Transverse colon (tissue), 4 donors: ENCODE results near the gene PTPN3. TPM values are rescaled to one million over a fixed set of nuclear protein-coding genes. Genes with fewer than 3 reads are reported as not detected.

Experiments used
- DNase-seq: peaks from one replicate; pipeline ENCODE4 v3.0.0-alpha.2; 2019
- H3K27ac ChIP-seq, 4 donors: fragments of 200-600 bp; sonication (generic); 2 replicates each; pipeline ENCODE4 v1.5.1; 2016 to 2018; ENCODE audit warnings: inconsistent platforms in 4 of 4
- H3K27me3 ChIP-seq: fragments of 200-600 bp; sonication (generic); 2 replicates; pipeline ENCODE4 v1.5.1; 2017; ENCODE audit warnings: inconsistent platforms
- H3K36me3 ChIP-seq, 4 donors: fragments of 200-600 bp; sonication (generic); 2 replicates each; pipeline ENCODE4 v1.5.1; 2017 to 2019; ENCODE audit warnings: inconsistent platforms in 4 of 4
- H3K4me1 ChIP-seq, 4 donors: fragments of 200-600 bp; sonication (generic); 2 replicates each; pipeline ENCODE4 v1.5.1; 2017 to 2020; ENCODE audit warnings: inconsistent platforms in 4 of 4
- H3K4me3 ChIP-seq, 4 donors: fragments of 200-600 bp; sonication (generic); 1 replicate in 1 of 4; 2 replicates in 3 of 4; pipeline versions ENCODE4 v1.5.1 to v1.6.1; 2017 to 2019; ENCODE audit warnings: inconsistent platforms in 4 of 4
- H3K9me3 ChIP-seq, 2 donors: fragments of 200-600 bp; sonication (generic); 2 replicates each; pipeline ENCODE4 v1.5.1; 2017 to 2019; ENCODE audit warnings: inconsistent platforms in 2 of 2
- EP300 ChIP-seq: sonication (generic); formaldehyde crosslinking; IDR thresholded peaks from one replicate; pipeline ENCODE4 v1.6.1; 2017; ENCODE audit warnings: antibody characterized with exemption, low read depth
- POLR2A ChIP-seq: fragments of 450-650 bp; IDR thresholded peaks from one replicate; pipeline ENCODE4 v1.6.1; 2016; ENCODE audit warnings: antibody characterized with exemption, mild to moderate bottlenecking, moderate library complexity
- POLR2AphosphoS5 ChIP-seq, 3 donors: sonication (generic); formaldehyde crosslinking; IDR thresholded peaks; one replicate each; pipeline ENCODE4 v1.6.1; 2016; ENCODE audit warnings: antibody characterized with exemption in 3 of 3
- WGBS, 2 donors: methylation state at CpG; one replicate each; pipeline ENCODE4 v1.1.5; 2018; ENCODE audit warnings: low coverage in 1 of 2; 5-methylcytosine and 5-hydroxymethylcytosine counted together
- in situ Hi-C, 4 donors: fragments of 200-750 bp; cut with MboI; loops; one replicate each; pipeline versions ENCODE4 v1.15.0 to v1.15.1; 2017; ENCODE audit warnings: low sequenced_read_pairs in 3 of 4, low pct_ligation_motif_present in 1 of 4, low pct_unique_long_range_greater_than_20kb in 1 of 4
- intact Hi-C: fragments of 100-400 bp; cut with DNase I; formaldehyde crosslinking; loops from one replicate; pipeline ENCODE4 v1.15.1; 2023; ENCODE audit warnings: low total_unique reads
- total RNA-seq, 4 donors: library from RNA; depleted of rRNA; stranded (reverse); fragments of >200 nt; gene quantifications; one replicate each; pipeline ENCODE4 v1.1.0, GENCODE V29; 2016
- TF ChIP-seq, protein P1 (sequence below), 5 experiments: fragments of 200-600 bp in 3 of 5; fragments of 450-650 bp in 2 of 5; sonication (generic) in 3 of 5; IDR thresholded peaks; 1 replicate in 2 of 5; 2 replicates in 3 of 5; pipeline ENCODE4 v1.5.1; 2016 to 2017; ENCODE audit warnings: antibody characterized with exemption in 5 of 5, inconsistent platforms in 3 of 5, mild to moderate bottlenecking in 2 of 5, moderate library complexity in 1 of 5

Gene PTPN3
- total RNA-seq, 4 donors from 2014 or later = 12.7 to 27.0 (median 18.1) TPM

DNA sequence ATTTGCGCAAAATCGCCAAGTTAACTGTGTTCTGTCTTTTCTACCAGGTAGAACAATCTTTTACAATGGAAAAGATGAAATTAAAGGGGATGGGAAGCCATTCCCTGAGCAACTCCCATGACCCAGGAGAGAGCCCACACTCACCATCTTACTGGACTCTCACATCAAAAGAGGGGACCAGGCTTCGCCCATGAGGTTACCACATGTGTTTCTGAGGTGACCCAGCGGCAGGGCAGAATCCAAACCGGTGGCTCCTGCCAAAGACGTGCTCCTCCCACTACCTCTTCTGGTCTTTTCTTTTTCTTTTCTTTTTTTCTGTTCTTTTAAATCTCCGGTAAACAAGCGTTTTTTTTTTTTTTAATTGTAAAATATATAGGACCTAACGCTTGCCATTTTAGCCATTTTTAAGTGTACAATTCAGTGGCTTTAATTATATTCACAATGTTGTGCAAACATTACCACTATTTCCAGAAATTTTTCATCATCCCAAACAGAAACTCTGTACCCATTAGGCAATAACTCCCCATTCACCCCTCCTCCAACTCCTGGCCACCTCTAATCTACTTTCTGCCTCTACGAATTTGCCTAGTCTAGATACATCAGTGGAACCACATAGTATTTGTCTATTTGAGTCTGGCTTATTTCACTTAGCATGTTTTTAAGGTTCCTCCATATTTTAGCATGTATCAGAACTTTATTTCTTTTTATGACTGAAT, 19.3 kb downstream of the PTPN3 start:
- Histone ChIP-seq H3K4me1 (peaks cover 0 to 36% (median 18%) of the 10 kb centered on the region in 4 donors), H3K27ac (peak overlapping the region in 3 of 4 donors; percentile 83 to 91 (median 84)), H3K36me3 (no peaks in the 10 kb centered on the region), H3K27me3 (no peaks in the 10 kb centered on the region), H3K9me3 (no peaks in the 10 kb centered on the region), H3K4me3 (no peak overlapping the region)
- DNase-seq = no peak
- 80 to 82% methylated on average over 5 to 10 of the region's 10 CpGs for WGBS, 2 donors
- intact Hi-C loops = no loop called here
- in situ Hi-C loops = no loop called here
- TF ChIP-seq, protein P1, sequence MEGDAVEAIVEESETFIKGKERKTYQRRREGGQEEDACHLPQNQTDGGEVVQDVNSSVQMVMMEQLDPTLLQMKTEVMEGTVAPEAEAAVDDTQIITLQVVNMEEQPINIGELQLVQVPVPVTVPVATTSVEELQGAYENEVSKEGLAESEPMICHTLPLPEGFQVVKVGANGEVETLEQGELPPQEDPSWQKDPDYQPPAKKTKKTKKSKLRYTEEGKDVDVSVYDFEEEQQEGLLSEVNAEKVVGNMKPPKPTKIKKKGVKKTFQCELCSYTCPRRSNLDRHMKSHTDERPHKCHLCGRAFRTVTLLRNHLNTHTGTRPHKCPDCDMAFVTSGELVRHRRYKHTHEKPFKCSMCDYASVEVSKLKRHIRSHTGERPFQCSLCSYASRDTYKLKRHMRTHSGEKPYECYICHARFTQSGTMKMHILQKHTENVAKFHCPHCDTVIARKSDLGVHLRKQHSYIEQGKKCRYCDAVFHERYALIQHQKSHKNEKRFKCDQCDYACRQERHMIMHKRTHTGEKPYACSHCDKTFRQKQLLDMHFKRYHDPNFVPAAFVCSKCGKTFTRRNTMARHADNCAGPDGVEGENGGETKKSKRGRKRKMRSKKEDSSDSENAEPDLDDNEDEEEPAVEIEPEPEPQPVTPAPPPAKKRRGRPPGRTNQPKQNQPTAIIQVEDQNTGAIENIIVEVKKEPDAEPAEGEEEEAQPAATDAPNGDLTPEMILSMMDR (IDR thresholded peaks at IDR 0.05) = no peak
- TF ChIP-seq EP300 = no peak
- no peak for TF ChIP-seq POLR2A
- TF ChIP-seq POLR2AphosphoS5 (IDR thresholded peaks at IDR 0.05) = no peak

DNA sequence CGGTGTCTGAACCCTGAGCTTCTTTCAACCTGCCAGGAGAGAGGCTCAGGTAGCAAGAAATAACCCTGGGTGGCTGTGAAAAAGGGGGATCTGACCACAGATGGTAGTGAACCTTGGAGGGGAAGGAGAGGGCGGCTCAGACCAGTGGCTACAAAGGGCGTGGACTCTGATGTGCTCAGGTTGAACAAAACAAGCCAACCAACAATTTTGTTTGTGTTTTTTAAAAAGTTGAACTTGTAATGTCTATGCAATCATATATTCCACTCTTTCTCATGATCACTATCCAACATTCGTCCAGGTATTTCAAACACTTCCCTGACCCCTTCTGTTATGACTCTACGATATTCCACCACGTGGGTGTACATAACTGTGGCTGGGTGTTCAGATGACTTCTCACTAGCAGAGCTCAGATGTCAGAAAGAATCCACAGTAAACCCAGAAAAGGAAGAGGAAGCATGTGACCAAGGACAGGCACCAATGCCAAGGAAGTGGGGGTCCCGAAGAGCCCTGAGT, 20.0 kb downstream of the PTPN3 start:
- in situ Hi-C loops (no loop called here), intact Hi-C loops (no loop called here)
- no peak for DNase-seq
- Histone ChIP-seq H3K4me3 (peak overlapping the region in 1 of 4 donors; percentile 22), H3K4me1 (peaks cover 0 to 36% (median 18%) of the 10 kb centered on the region in 4 donors), H3K9me3 (no peaks in the 10 kb centered on the region), H3K27me3 (no peaks in the 10 kb centered on the region), H3K36me3 (no peaks in the 10 kb centered on the region), H3K27ac (peak overlapping the region; percentile 83 to 91 (median 84))
- WGBS, 2 donors = 65 to 74% methylated on average over 4 to 7 of the region's 7 CpGs
- TF ChIP-seq EP300 (no peak), POLR2A (no peak), POLR2AphosphoS5 (IDR thresholded peaks at IDR 0.05) (no peak)
- TF ChIP-seq, protein P1 (IDR thresholded peaks at IDR 0.05) = no peak

DNA sequence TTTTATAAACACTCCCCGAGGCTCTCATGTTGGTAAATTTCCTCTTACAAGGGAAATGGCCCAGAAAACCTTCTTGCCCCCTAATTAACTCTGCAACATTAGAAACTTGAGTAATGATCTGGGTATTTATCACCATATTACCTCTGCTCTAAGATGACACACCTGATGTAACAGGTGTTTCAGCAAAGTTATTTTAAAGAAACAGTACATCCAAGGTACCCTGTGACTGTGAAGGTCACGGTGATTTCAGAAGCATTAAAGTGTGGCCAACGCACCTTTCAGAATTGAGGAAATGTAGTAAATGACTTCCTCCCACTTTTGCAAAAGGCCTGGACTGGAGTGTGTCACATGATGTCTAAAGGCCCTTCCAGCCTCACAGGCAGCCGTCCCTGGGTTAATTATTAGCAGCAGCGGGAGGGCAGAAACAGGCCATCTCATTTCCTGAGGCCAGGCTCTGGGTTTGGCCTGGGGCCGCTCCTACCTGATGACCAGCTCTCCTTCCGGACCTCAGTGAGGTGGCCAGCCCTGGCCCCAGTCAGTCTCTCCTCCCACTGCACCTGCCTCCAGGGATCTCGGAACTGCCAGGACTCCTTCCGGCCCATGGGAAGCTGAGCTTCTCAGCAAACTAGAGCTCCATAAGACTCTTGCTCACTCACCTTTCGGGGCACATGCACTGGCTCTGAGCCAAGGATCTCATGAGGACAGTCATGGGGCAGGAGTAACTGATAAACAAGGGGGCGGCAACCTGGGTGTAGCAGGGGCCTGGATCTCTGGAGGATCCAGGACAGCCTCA, 20.7 kb downstream of the PTPN3 start:
- Histone ChIP-seq H3K9me3 (no peaks in the 10 kb centered on the region), H3K27ac (peak overlapping the region; percentile 83 to 91 (median 84)), H3K4me3 (peak overlapping the region in 1 of 4 donors; percentile 22), H3K4me1 (peaks cover 0 to 36% (median 18%) of the 10 kb centered on the region in 4 donors), H3K36me3 (no peaks in the 10 kb centered on the region), H3K27me3 (no peaks in the 10 kb centered on the region)
- in situ Hi-C loops (no loop called here), intact Hi-C loops (no loop called here)
- 13 to 50% methylated on average over 3 to 8 of the region's 11 CpGs for WGBS, 2 donors
- TF ChIP-seq POLR2A = peak; percentile 83
- TF ChIP-seq, protein P1 (IDR thresholded peaks at IDR 0.05) = no peak
- no peak for TF ChIP-seq EP300
- peak; percentile 6 to 85 (median 74) for TF ChIP-seq POLR2AphosphoS5 (IDR thresholded peaks at IDR 0.05)
- DNase-seq = peak; percentile 90

DNA sequence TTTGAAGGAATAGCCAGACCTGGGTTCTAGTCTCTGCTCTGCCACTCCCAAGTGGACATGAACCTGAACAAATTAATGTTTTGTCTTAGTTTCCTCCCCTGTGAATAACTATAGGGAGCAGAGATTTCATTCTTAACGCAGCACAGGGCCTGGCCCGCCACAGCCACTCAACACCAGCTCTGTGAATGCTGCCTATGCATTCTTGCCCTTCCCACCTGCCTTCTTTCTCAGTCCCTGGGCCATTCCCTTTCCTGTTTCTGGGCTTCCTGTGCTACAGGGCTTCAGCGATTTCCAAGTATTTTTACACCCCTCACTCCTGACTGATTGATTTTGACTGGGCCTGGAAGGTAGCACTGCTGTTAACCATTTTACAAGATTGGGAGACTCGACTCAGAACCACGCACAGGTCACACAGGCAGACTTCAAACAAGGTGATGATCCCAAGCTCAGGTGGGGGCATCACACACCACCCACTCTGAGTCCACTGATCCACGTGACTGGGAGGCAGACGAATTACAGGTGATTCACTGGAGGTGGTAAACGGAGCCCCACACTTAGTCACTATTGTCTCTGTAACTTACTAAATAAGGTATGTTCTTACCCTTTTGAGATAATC, 21.4 kb downstream of the PTPN3 start:
- DNase-seq = peak; percentile 35
- Histone ChIP-seq H3K27ac (peak overlapping the region; percentile 83 to 91 (median 84)), H3K4me3 (no peak overlapping the region), H3K36me3 (no peaks in the 10 kb centered on the region), H3K9me3 (no peaks in the 10 kb centered on the region), H3K27me3 (no peaks in the 10 kb centered on the region), H3K4me1 (peaks cover 0 to 38% (median 18%) of the 10 kb centered on the region in 4 donors)
- in situ Hi-C loops = no loop called here
- intact Hi-C loops = no loop called here
- WGBS, 2 donors = 46% methylated on average over 8 of the region's 8 CpGs; no CpG with 5 or more reads in 1 of the 2 donors
- TF ChIP-seq, protein P1 (IDR thresholded peaks at IDR 0.05) = no peak
- TF ChIP-seq POLR2A (no peak), EP300 (no peak), POLR2AphosphoS5 (IDR thresholded peaks at IDR 0.05) (no peak)
